SKM-1 treated with dmso at 0.1 percent for 144 hours (cell line): Measurements from ENCODE around the gene TP53BP1.
A peak's percentile ranks its signal among the peaks of the same experiment; 100 is the strongest.

Experiments
- DNase-seq: peaks from one replicate; lab custom pipeline; 2025; ENCODE audit not compliant: unreplicated experiment; lab: John Stamatoyannopoulos, UW

Gene TP53BP1

DNA sequence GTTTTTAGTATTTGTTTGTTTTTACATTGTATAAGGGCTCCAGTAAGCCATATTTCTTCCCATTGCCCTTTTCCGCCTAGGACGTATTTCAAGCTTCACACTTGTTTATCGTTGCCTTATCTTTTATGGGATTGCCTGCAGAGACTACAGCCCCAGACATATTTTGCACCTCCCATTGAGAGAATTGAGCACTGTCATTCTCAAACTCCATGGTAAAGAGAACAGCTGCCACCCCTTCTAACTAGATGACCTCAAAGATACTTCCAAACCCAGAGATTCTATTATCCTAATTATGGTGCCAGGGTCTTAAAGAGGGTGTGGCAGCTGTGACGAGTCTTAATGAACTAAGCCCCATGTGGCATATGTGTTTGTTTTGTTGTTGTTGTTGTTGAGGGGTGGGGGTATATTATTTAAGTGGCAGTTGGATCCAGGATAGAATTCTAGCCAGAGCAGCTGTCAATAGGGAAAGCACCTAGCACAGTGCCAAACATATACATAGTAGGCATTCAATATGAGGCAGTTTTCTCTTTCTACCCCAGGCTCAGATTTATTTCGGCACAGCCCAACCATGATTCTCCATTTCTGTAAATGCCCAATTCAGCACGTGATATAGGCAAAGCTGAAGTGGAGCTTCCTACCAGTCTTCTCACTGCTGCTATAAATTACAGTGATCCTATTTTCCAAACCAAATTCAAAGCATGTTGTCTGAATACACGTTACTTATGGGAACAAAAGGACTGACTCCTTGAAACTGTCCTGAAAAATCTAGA lies 932 bp upstream of the TP53BP1 start:
- no peak for DNase-seq

GRCh38 chr15:43492266-43492665 lies 690 bp downstream of the TP53BP1 start:
- no peak for DNase-seq

GRCh38 chr15:43489191-43489590 lies 3.8 kb downstream of the TP53BP1 start:
- no peak for DNase-seq

- no peak for DNase-seq
Observed at GRCh38 chr15:43488790-43489189, 4.2 kb downstream of the TP53BP1 start.

DNA sequence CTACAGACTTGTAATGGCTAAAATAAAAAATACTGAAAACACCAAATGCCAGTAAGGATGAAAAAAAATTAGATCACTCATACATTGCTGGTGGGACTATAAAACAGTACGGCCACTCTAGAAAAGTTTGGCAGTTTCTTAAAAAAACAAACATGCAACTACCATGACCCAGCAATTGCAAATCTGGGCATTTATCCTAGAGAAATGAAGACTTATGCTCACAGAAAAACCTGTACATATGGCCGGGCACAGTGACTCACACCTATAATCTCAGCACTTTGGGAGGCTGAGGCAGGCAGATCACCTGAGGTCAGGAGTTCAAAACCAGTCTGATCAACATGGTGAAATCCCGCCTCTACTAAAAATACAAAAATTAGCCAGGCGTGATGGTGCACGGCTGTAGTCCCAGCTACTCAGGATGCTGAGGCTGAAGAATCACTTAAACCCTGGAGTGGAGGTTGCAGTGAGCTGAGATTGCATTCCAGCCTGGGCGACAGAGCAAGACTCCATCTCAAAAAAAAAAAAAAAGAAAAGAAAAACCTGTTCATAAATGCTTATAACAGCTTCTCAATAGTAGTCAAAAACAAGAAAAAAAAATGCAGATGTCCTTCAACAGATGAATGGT lies 5.6 kb downstream of the TP53BP1 start:
- DNase-seq: no peak

- no peak for DNase-seq
Observed at GRCh38 chr15:43484455-43484854, 8.5 kb downstream of the TP53BP1 start.

GRCh38 chr15:43483297-43484128 lies 9.4 kb downstream of the TP53BP1 start:
- DNase-seq: no peak

DNA sequence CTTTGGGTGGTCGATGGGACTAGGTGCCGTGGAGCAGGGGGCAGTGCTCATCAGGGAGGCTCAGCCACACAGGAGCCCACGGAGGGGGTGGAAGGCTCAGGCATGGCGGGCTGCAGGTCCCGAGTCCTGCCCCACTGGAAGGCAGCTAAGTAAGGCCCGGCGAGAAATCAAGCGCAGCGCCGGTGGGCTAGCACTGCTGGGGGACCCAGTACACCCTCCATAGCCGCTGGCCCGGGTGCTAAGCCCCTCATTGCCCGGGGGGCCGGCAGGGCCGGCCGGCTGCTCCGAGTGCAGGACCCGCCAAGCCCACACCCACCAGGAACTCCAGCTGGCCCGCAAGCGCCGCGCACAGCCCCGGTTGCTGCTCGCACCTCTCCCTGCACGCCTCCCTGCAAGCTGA lies 19.1 kb downstream of the TP53BP1 start:
- no peak for DNase-seq

GRCh38 chr15:43471975-43472374 lies 21.0 kb downstream of the TP53BP1 start:
- DNase-seq: no peak

- DNase-seq: no peak
Observed at GRCh38 chr15:43469867-43470266, 23.1 kb downstream of the TP53BP1 start.

DNA sequence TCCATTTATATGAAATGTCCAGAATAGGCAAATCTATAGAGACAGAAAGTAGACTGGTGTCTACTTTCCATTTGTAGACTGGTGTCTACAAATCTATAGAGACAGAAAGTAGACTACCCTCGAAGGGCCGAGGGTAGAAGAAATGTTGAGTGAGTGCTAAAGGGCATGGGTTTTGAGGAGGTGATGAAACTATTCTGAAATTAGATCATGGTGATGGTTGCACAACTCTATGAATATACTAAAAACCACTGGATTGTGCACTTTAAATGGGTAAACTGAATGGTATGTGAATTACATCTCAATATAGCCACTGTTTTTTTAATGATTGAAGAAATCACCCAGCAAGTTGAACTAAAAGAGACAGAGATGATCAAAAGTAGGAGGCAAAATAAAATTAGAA lies 27.9 kb downstream of the TP53BP1 start:
- DNase-seq: peak; percentile 45

DNA sequence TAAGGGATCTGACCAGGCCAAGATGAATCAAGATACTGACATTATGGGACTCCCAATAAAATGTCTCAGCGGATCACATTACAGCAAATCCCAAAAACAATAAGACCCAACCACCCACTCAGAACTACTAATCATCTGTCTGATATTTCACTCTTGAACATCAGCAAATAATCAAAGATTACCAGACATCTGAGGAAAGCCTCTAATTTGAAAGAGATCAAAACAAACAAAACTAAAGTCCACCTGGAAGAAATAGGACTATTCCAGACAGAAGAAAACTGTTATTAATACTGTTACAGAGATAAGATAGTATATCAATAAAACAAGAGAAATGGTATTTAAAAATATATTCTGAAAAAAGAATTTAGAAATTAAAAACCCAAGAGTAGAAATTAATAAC lies 29.0 kb downstream of the TP53BP1 start:
- DNase-seq: no peak

DNA sequence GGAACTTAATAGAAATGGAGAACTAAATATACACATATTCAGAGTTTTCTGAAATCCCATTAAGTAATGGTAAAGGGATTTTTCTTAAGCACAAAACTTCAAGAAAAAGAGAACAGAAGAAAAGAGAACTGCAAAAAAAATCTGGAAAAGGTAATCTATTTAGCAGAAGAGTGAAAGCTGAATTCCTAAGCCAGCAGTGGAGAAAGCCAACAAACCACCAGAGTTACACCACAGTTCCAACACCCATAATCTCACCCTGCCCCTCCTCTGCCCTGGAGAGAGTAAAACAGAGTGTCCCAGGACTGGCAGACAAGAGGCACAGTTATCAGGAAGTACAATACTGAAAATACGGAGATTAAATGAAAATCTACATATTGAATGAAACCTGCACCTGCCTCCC lies 29.4 kb downstream of the TP53BP1 start:
- DNase-seq: peak; percentile 59

DNA sequence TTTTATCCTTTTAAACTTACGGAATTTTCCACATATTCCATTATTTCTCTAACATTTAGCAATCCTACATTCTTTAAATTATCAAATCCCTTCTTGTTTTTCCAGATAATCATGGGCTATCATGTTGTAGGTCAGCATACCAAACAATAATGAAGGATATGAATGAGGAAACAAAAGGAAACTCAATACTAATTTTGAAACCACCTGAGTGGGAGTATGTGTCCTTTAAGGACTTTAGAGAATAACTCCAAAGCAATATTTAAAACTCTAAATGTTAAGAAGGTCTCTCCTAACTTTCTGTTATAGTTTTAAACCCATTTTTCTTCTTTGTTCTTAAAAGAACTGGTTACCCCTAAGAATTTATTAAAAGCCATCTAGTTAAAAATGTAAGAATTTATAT lies 43.0 kb downstream of the TP53BP1 start:
- DNase-seq: no peak

DNA sequence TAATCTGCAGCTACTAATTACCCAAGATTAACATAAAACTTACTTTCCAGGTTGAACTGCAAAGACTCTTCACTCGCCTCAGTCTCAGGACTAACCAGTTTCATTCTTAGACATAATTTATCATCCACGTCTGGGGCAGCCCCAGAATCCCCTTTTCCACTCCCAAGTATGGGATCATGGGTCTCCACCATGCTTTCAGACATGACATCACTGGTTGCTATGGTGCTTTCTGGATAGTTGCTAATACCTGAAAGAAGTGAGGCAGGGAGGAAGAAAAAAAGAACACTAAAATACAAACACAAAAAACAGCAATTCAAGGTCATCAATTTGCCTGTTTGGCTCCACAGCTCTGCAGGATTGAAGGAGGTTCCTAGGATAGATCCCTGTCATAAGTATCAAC lies 46.6 kb downstream of the TP53BP1 start:
- DNase-seq: no peak

DNA sequence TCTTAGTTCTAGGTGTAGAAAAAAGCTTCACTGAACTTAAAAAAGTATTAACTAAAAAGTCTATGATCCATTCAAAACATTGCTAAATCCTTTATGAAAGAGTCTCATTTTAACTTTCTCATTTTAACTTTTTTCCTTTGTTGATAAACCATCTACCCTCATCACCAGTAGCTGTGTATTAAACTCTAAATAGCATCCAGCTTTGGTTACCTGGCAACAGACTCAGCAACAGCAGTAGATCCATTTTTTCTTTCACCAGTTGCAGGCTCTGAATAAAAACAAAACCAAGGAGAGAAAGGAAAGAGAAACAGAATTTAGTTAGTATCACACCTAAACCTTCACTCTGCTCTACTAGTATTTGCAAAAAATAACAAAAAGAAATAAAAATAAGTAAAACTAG lies 51.6 kb downstream of the TP53BP1 start:
- DNase-seq: peak; percentile 20

- DNase-seq: peak; percentile 97
Observed at GRCh38 chr15:43440721-43441281, 52.2 kb downstream of the TP53BP1 start.

- no peak for DNase-seq
Observed at GRCh38 chr15:43439268-43439667, 53.7 kb downstream of the TP53BP1 start.

DNA sequence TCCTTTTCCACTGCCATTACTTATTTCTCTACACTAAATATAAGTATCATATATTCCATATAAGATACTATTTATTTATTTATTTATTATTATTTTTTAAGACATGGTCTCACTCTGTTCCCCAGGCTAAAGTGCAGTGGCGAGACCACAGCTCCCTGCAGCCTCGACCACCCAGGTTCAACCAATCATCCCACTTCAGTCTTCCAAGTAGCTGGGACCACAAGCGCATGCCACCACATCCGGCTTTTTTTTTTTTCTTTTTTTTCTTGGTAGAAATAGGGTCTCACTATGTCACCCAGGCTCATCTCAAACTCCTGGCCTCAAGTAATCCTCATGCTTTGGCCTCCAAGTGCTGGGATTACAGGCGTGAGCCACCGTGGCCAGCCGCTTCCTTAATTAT lies 56.6 kb downstream of the TP53BP1 start:
- no peak for DNase-seq

DNA sequence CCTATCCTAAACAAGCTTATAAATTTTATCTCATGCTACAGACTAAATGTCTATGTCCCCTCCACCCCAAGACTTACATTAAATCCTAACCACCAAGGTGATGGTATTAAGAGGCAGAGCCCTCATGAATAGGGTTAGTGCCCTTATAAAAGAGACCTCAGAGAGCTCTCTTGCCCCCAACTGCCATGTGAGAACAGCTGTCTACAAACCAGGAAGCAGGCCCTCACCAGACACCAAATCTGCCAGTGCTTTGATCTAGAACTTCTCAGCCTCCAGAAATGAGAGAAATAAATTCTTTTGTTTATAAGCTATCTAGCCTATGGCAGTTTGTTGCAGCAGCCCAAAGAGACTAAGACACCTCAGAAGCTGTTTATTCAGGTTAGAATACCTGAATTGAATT lies 58.5 kb downstream of the TP53BP1 start:
- no peak for DNase-seq

DNA sequence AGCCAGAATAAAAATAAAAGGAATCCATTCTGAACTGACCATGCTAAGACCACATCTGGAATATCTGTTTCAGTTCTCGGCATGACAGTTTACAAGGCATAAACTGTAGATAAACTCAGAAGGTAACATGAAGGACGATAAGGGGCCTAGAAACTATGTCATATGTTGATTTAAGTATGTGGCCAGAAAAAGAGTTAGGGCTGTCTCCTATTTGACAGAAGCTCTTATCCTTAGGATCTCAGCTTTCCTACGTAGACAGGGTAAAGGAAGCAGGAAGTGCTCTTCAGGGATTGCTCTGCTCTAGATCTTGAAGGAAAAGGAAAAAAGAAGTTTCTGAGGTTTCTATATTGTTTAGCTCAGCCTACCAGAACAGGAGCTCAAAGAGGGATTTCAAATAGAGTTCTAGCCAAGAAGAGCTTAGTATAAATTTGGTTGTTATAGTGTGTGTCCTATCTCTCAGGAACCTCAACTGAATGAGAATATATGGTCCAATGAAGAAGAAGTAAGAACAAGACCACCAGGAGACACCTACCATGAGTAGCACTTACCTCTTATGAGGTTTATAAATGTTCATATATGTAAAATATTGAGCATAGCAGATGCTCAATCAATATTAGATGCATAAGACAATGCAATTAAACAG lies 59.2 kb downstream of the TP53BP1 start:
- DNase-seq: no peak
